ENCODE results near the gene DHX34.
"Not testable (repeated sequence)": the region's sequence is repeated elsewhere in the genome, so short reads cannot be mapped to it uniquely, and the experiment has no call there.

The DHX34 gene

GRCh38 chr19:47365455-47365854 is 16.3 kb downstream of the DHX34 start:
- not testable (repeated sequence) for DNase-seq (ENCODE audit: low spot score)

- no peak for DNase-seq (ENCODE audit: low spot score)
Observed at GRCh38 chr19:47370045-47370611, 21.0 kb downstream of the DHX34 start.

- DNase-seq (ENCODE audit: low spot score), result no peak
Observed at GRCh38 chr19:47371261-47371660, 22.1 kb downstream of the DHX34 start.

- no peak for DNase-seq (ENCODE audit: low spot score)
Observed at GRCh38 chr19:47372603-47373002, 23.5 kb downstream of the DHX34 start.

- DNase-seq (ENCODE audit: low spot score), result no peak
Observed at GRCh38 chr19:47373246-47374240, 24.4 kb downstream of the DHX34 start.

- DNase-seq (ENCODE audit: low spot score), result no peak
Observed at GRCh38 chr19:47374876-47375693, 26.0 kb downstream of the DHX34 start.

- DNase-seq (ENCODE audit: low spot score), result no peak
Observed at GRCh38 chr19:47375694-47376588, 26.8 kb downstream of the DHX34 start.

- no peak for DNase-seq (ENCODE audit: low spot score)
Observed at GRCh38 chr19:47376589-47377144, 27.6 kb downstream of the DHX34 start.

- DNase-seq (ENCODE audit: low spot score), result peak; percentile 80
Observed at GRCh38 chr19:47377208-47377701, 28.1 kb downstream of the DHX34 start.

GRCh38 chr19:47377801-47378200 is 28.7 kb downstream of the DHX34 start:
- no peak for DNase-seq (ENCODE audit: low spot score)

- DNase-seq (ENCODE audit: low spot score), result no peak
Observed at GRCh38 chr19:47378246-47378645, 29.1 kb downstream of the DHX34 start.

GRCh38 chr19:47379381-47379938 is 30.3 kb downstream of the DHX34 start:
- no peak for DNase-seq (ENCODE audit: low spot score)

- no peak for DNase-seq (ENCODE audit: low spot score)
Observed at GRCh38 chr19:47380559-47380958, 31.4 kb downstream of the DHX34 start.

- DNase-seq (ENCODE audit: low spot score), result no peak
Observed at GRCh38 chr19:47381121-47381520, 32.0 kb downstream of the DHX34 start.

- no peak for DNase-seq (ENCODE audit: low spot score)
Observed at GRCh38 chr19:47381653-47382279, 32.7 kb downstream of the DHX34 start.

GRCh38 chr19:47383890-47384289 is 34.8 kb downstream of the DHX34 start:
- DNase-seq (ENCODE audit: low spot score), result not testable (repeated sequence)

- not testable (repeated sequence) for DNase-seq (ENCODE audit: low spot score)
Observed at GRCh38 chr19:47384533-47384932, 35.4 kb downstream of the DHX34 start.

GRCh38 chr19:47386582-47386981 is 37.5 kb downstream of the DHX34 start:
- DNase-seq (ENCODE audit: low spot score), result not testable (repeated sequence)

- not testable (repeated sequence) for DNase-seq (ENCODE audit: low spot score)
Observed at GRCh38 chr19:47387623-47388022, 38.5 kb downstream of the DHX34 start.

GRCh38 chr19:47388721-47389120 is 39.6 kb downstream of the DHX34 start:
- not testable (repeated sequence) for DNase-seq (ENCODE audit: low spot score)

Data from hematopoietic multipotent progenitor cell treated with erythropoietin and hydrocortisone succinate and interleukin-3 and kit ligand, for 17 days (in vitro differentiated cells).